MCF 10A (cell line): ENCODE data around the gene TNFRSF8. TPM values are rescaled to one million over a fixed set of nuclear protein-coding genes. Genes with fewer than 3 reads are reported as not detected.
"Not testable (repeated sequence)": the region's sequence is repeated elsewhere in the genome, so short reads cannot be mapped to it uniquely, and the experiment has no call there.

Source experiments
- BruUV-seq: library from RNA; stranded (reverse); fragments of 400-500 nt; replicated peaks from 2 replicates; lab custom pipeline; 2021; lab: Mats Ljungman, UMichigan
- CTCF ChIA-PET: fragments of 300-600 bp; sonication (Branson Sonifier 250); formaldehyde crosslinking; extraction: SDS; loops from one replicate; lab custom pipeline; 2021; ENCODE audit warnings: antibody characterized with exemption, inconsistent platforms; lab: Yijun Ruan, JAX
- POLR2A ChIA-PET: fragments of 300-600, 350-650 bp; sonication (Branson Sonifier 250); formaldehyde crosslinking; extraction: SDS; loops from one replicate; lab custom pipeline; 2020; ENCODE audit warnings: antibody characterized with exemption, inconsistent platforms; lab: Yijun Ruan, JAX
- DNase-seq: peaks from one replicate; pipeline ENCODE4 v3.0.0-alpha.2; 2018; ENCODE audit not compliant: unreplicated experiment
- H3K27ac Mint-ChIP-seq: one replicate; pipeline ENCODE4 v1.8.0; 2022; ENCODE audit warnings: mild to moderate bottlenecking, low read depth, mixed read lengths; ENCODE audit not compliant: unreplicated experiment
- H3K27me3 Mint-ChIP-seq: one replicate; pipeline ENCODE4 v1.8.0; 2022; ENCODE audit warnings: mixed read lengths; ENCODE audit not compliant: insufficient read depth, unreplicated experiment
- H3K36me3 Mint-ChIP-seq: one replicate; pipeline ENCODE4 v1.8.0; 2022; ENCODE audit warnings: mild to moderate bottlenecking, moderate library complexity, mixed read lengths; ENCODE audit not compliant: insufficient read depth, unreplicated experiment
- H3K4me1 Mint-ChIP-seq: one replicate; pipeline ENCODE4 v1.8.0; 2022; ENCODE audit warnings: mixed read lengths; ENCODE audit not compliant: insufficient read depth, unreplicated experiment
- H3K4me3 Mint-ChIP-seq: one replicate; pipeline ENCODE4 v1.8.0; 2022; ENCODE audit warnings: mild to moderate bottlenecking, moderate library complexity, mixed read lengths; ENCODE audit not compliant: unreplicated experiment
- H3K9me3 Mint-ChIP-seq: one replicate; pipeline ENCODE4 v1.8.0; 2022; ENCODE audit warnings: mixed read lengths; ENCODE audit not compliant: unreplicated experiment
- intact Hi-C: fragments of 100-400 bp; cut with micrococcal nuclease; formaldehyde crosslinking; loops from 2 replicates; pipeline ENCODE4 v1.14.1; 2022
- total RNA-seq: library from RNA; stranded (reverse); gene quantifications from 2 replicates; pipeline ENCODE4 v1.2.3, GENCODE V29; 2022
- TF ChIP-seq, protein P1 (sequence below): fragments of 200-600 bp; IDR thresholded peaks from one replicate; pipeline ENCODE4 v1.8.0; 2022; ENCODE audit warnings: antibody characterized with exemption, mild to moderate bottlenecking; ENCODE audit not compliant: unreplicated experiment

The TNFRSF8 gene
- total RNA-seq, 1 experiment from 2014 or later = not detected

- BruUV-seq = no TSS peak
- H3K4me3 Mint-ChIP-seq = no peak overlapping the region
- no peak overlapping the region for H3K27ac Mint-ChIP-seq
Observed at GRCh38 chr1:12098786-12099185, 35.7 kb downstream of the TNFRSF8 start.

GRCh38 chr1:12099610-12100009, 36.5 kb downstream of the TNFRSF8 start:
- Mint-ChIP-seq H3K27ac (no peak overlapping the region), H3K4me3 (no peak overlapping the region), H3K9me3 (peaks cover 8% of the 10 kb centered on the region), H3K36me3 (no peaks in the 10 kb centered on the region), H3K27me3 (peaks cover 10% of the 10 kb centered on the region), H3K4me1 (peaks cover 5% of the 10 kb centered on the region)
- POLR2A ChIA-PET = interaction anchor here (0.6 kb wide), 1 partner anchor 262 kb away, joined by 3 read pairs; no protein-coding TSS in a partner anchor
- TF ChIP-seq, protein P1, sequence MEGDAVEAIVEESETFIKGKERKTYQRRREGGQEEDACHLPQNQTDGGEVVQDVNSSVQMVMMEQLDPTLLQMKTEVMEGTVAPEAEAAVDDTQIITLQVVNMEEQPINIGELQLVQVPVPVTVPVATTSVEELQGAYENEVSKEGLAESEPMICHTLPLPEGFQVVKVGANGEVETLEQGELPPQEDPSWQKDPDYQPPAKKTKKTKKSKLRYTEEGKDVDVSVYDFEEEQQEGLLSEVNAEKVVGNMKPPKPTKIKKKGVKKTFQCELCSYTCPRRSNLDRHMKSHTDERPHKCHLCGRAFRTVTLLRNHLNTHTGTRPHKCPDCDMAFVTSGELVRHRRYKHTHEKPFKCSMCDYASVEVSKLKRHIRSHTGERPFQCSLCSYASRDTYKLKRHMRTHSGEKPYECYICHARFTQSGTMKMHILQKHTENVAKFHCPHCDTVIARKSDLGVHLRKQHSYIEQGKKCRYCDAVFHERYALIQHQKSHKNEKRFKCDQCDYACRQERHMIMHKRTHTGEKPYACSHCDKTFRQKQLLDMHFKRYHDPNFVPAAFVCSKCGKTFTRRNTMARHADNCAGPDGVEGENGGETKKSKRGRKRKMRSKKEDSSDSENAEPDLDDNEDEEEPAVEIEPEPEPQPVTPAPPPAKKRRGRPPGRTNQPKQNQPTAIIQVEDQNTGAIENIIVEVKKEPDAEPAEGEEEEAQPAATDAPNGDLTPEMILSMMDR = no peak
- CTCF ChIA-PET = no interaction called here
- BruUV-seq = no TSS peak
- intact Hi-C loops = no loop called here
- DNase-seq = peak; percentile 26

More at GRCh38 chr1:12098786-12099185, 35.7 kb downstream of the TNFRSF8 start:
- intact Hi-C loops = no loop called here
- H3K36me3 Mint-ChIP-seq = no peaks in the 10 kb centered on the region
- peaks cover 8% of the 10 kb centered on the region for H3K9me3 Mint-ChIP-seq
- peaks cover 1% of the 10 kb centered on the region for H3K27me3 Mint-ChIP-seq
- H3K4me1 Mint-ChIP-seq = peaks cover 5% of the 10 kb centered on the region
- ChIA-PET CTCF (no interaction called here), POLR2A (no interaction called here)
- no peak for DNase-seq
- TF ChIP-seq, protein P1 = no peak

GRCh38 chr1:12100071-12100470, 37.0 kb downstream of the TNFRSF8 start:
- CTCF ChIA-PET = interaction anchor here (0.7 to 1.0 kb wide), 2 partner anchors 24 to 308 kb away, joined by 3 to 4 read pairs; no protein-coding TSS in a partner anchor
- Mint-ChIP-seq H3K4me3 (no peak overlapping the region), H3K27me3 (peaks cover 14% of the 10 kb centered on the region), H3K4me1 (peaks cover 5% of the 10 kb centered on the region), H3K9me3 (peaks cover 8% of the 10 kb centered on the region), H3K27ac (no peak overlapping the region), H3K36me3 (no peaks in the 10 kb centered on the region)
- POLR2A ChIA-PET = interaction anchor here (0.6 kb wide), 1 partner anchor 262 kb away, joined by 3 read pairs; no protein-coding TSS in a partner anchor
- BruUV-seq = no TSS peak
- intact Hi-C loops = no loop called here
- TF ChIP-seq, protein P1 = no peak
- no peak for DNase-seq

- H3K4me1 Mint-ChIP-seq, DNase-seq, intact Hi-C loops, BruUV-seq, POLR2A ChIA-PET, H3K4me3 Mint-ChIP-seq, H3K36me3 Mint-ChIP-seq, H3K9me3 Mint-ChIP-seq, H3K27ac Mint-ChIP-seq: not testable (repeated sequence)
- peaks cover 25% of the 10 kb centered on the region for H3K27me3 Mint-ChIP-seq
- CTCF ChIA-PET = interaction anchor here (1.0 kb wide), 1 partner anchor 13 kb away, joined by 3 read pairs; no protein-coding TSS in a partner anchor
Observed at GRCh38 chr1:12101120-12101519, 38.0 kb downstream of the TNFRSF8 start.
